Upper lobe of left lung (tissue), 6 donors: ENCODE data around the gene FBXL5. TPM values are rescaled to one million over a fixed set of nuclear protein-coding genes. Genes with fewer than 3 reads are reported as not detected.
A peak's percentile ranks its signal among the peaks of the same experiment; 100 is the strongest.
"Not testable (repeated sequence)": the region's sequence is repeated elsewhere in the genome, so short reads cannot be mapped to it uniquely, and the experiment has no call there.

Source experiments
- ATAC-seq, 2 donors: fragments of 200-7000 bp; cut with Tn5 transposase; one replicate each; pipeline ENCODE4 v1.9.1; 2022; ENCODE audit warnings: mild to moderate bottlenecking in 2 of 2, moderate library complexity in 2 of 2; ENCODE audit not compliant: low FRiP score in 2 of 2
- DNase-seq, 2 donors: peaks; one replicate each; pipeline ENCODE4 v3.0.0-alpha.2; 2019 to 2020
- H3K27ac ChIP-seq, 4 donors: fragments of 200-600 bp; sonication (generic); one replicate each; pipeline ENCODE4 v1.5.1; 2016 to 2019
- H3K27me3 ChIP-seq, 4 donors: fragments of 200-600 bp; sonication (generic); one replicate each; pipeline ENCODE4 v1.5.1; 2017 to 2019
- H3K36me3 ChIP-seq, 4 donors: fragments of 200-600 bp; sonication (generic); one replicate each; pipeline ENCODE4 v1.5.1; 2016 to 2019
- H3K4me1 ChIP-seq, 4 donors: fragments of 200-600 bp; sonication (generic); one replicate each; pipeline ENCODE4 v1.5.1; 2018 to 2019
- H3K4me3 ChIP-seq, 4 donors: fragments of 200-600 bp; sonication (generic); one replicate each; pipeline ENCODE4 v1.5.1; 2017 to 2019; ENCODE audit warnings: mild to moderate bottlenecking in 2 of 4, moderate library complexity in 1 of 4
- H3K9me3 ChIP-seq, 4 donors: fragments of 200-600 bp; sonication (generic); one replicate each; pipeline ENCODE4 v1.5.1; 2018 to 2019
- EP300 ChIP-seq, 4 donors: sonication (generic); formaldehyde crosslinking; IDR thresholded peaks; one replicate each; pipeline ENCODE4 v1.5.1; 2017; ENCODE audit warnings: antibody characterized with exemption in 4 of 4, control low read depth in 2 of 4
- POLR2A ChIP-seq, 4 donors: fragments of 450-650 bp; IDR thresholded peaks; one replicate each; pipeline ENCODE4 v1.5.1; 2016 to 2017; ENCODE audit warnings: antibody characterized with exemption in 4 of 4, mild to moderate bottlenecking in 2 of 4
- POLR2AphosphoS5 ChIP-seq, 2 donors: sonication (generic); formaldehyde crosslinking; IDR thresholded peaks; one replicate each; pipeline ENCODE4 v1.5.1; 2017; ENCODE audit warnings: antibody characterized with exemption in 2 of 2
- whole genome bisulfite sequencing, 2 donors: methylation state at CpG; one replicate each; pipeline ENCODE4 v1.1.5; 2017 to 2018; 5-methylcytosine and 5-hydroxymethylcytosine counted together
- total RNA-seq, 6 donors: library from RNA; depleted of rRNA in 4 of 6; stranded (reverse); fragments of >200 nt in 4 of 6; gene quantifications; one replicate each; pipeline versions ENCODE4 v1.1.0 to v1.2.1, GENCODE V29; 2016 to 2021
- TF ChIP-seq, protein P1 (sequence below), 6 experiments: fragments of 450-650 bp in 4 of 6; fragments of 200-600 bp in 2 of 6; sonication (generic) in 2 of 6; IDR thresholded peaks; one replicate each; pipeline ENCODE4 v1.5.1; 2016 to 2019; ENCODE audit warnings: antibody characterized with exemption in 6 of 6
- donor health status: DM: no; HTN: no; CAD: no; lungs with moderate emphysema.
- donor health status: DM: no; HTN: yes; CAD: no; lungs with severe emphysema.

The FBXL5 gene
- total RNA-seq, 6 donors from 2014 or later: 52.4 to 146 (median 94.9) TPM

- Histone ChIP-seq H3K4me3 (no peak overlapping the region), H3K36me3 (peaks cover 3 to 91% (median 48%) of the 10 kb centered on the region in 4 donors), H3K4me1 (no peaks in the 10 kb centered on the region), H3K27ac (no peak overlapping the region), H3K9me3 (no peaks in the 10 kb centered on the region), H3K27me3 (no peaks in the 10 kb centered on the region)
- TF ChIP-seq POLR2A (IDR thresholded peaks at IDR 0.05) (no peak), EP300 (IDR thresholded peaks at IDR 0.05) (no peak), POLR2AphosphoS5 (IDR thresholded peaks at IDR 0.05) (no peak)
- TF ChIP-seq, protein P1, sequence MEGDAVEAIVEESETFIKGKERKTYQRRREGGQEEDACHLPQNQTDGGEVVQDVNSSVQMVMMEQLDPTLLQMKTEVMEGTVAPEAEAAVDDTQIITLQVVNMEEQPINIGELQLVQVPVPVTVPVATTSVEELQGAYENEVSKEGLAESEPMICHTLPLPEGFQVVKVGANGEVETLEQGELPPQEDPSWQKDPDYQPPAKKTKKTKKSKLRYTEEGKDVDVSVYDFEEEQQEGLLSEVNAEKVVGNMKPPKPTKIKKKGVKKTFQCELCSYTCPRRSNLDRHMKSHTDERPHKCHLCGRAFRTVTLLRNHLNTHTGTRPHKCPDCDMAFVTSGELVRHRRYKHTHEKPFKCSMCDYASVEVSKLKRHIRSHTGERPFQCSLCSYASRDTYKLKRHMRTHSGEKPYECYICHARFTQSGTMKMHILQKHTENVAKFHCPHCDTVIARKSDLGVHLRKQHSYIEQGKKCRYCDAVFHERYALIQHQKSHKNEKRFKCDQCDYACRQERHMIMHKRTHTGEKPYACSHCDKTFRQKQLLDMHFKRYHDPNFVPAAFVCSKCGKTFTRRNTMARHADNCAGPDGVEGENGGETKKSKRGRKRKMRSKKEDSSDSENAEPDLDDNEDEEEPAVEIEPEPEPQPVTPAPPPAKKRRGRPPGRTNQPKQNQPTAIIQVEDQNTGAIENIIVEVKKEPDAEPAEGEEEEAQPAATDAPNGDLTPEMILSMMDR (IDR thresholded peaks at IDR 0.05): no peak
- 80 to 85% methylated on average over 1 of the region's 1 CpG for WGBS, 2 donors
- no peak for ATAC-seq
- no peak for DNase-seq
Observed at GRCh38 chr4:15636818-15637217, 18.3 kb downstream of the FBXL5 start.

DNA sequence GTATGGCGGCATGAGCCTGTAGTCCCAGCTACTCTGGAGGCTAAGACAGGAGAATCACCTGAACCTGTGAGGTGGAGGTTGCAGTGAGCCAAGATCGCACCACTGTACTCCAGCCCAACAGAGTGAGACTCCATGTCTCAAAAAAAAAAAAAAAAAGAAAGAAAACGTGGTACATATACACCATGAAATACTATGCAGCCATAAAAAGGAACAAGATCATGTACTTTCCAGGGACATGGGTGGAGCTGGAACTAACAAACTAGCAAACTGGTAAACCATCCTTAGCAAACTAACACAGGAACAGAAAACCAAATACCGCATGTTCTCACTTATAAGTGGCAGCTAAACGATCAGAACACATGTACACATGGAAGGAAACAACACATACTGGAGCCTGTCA, 37.8 kb downstream of the FBXL5 start:
- H3K4me3 ChIP-seq, H3K27me3 ChIP-seq, ATAC-seq, H3K27ac ChIP-seq, DNase-seq, H3K4me1 ChIP-seq: not testable (repeated sequence)
- Histone ChIP-seq H3K36me3 (peaks cover 0 to 28% (median 0%) of the 10 kb centered on the region in 4 donors), H3K9me3 (peaks cover 0 to 11% (median 7%) of the 10 kb centered on the region in 4 donors)
- WGBS, 2 donors: 96 to 97% methylated on average over 5 of the region's 5 CpGs

- peaks cover 0 to 32% (median 0%) of the 10 kb centered on the region in 4 donors for H3K36me3 ChIP-seq
- not testable (repeated sequence) for H3K27ac ChIP-seq, H3K4me3 ChIP-seq, H3K4me1 ChIP-seq, H3K9me3 ChIP-seq, H3K27me3 ChIP-seq, ATAC-seq
- peak in 1 of 2 donors; percentile 72 for DNase-seq
- 95% methylated on average over 6 of the region's 24 CpGs; no CpG with 5 or more reads in 1 of the 2 donors for WGBS, 2 donors
Observed at GRCh38 chr4:15614891-15615290, 40.3 kb downstream of the FBXL5 start.

- no peak overlapping the region for H3K27ac ChIP-seq
- no peak overlapping the region for H3K4me3 ChIP-seq
- no peak for DNase-seq
- H3K4me1 ChIP-seq: no peaks in the 10 kb centered on the region
- no peaks in the 10 kb centered on the region for H3K9me3 ChIP-seq
- no peaks in the 10 kb centered on the region for H3K27me3 ChIP-seq
- no peak for ATAC-seq
- TF ChIP-seq EP300 (IDR thresholded peaks at IDR 0.05): no peak
- TF ChIP-seq, protein P1 (IDR thresholded peaks at IDR 0.05): no peak
- TF ChIP-seq POLR2A (IDR thresholded peaks at IDR 0.05): no peak
- TF ChIP-seq POLR2AphosphoS5 (IDR thresholded peaks at IDR 0.05): no peak
- H3K36me3 ChIP-seq: peaks cover 0 to 31% (median 0%) of the 10 kb centered on the region in 4 donors
- 97% methylated on average over 2 of the region's 2 CpGs for WGBS, 2 donors
Observed at GRCh38 chr4:15612136-15612535, 43.0 kb downstream of the FBXL5 start.

DNA sequence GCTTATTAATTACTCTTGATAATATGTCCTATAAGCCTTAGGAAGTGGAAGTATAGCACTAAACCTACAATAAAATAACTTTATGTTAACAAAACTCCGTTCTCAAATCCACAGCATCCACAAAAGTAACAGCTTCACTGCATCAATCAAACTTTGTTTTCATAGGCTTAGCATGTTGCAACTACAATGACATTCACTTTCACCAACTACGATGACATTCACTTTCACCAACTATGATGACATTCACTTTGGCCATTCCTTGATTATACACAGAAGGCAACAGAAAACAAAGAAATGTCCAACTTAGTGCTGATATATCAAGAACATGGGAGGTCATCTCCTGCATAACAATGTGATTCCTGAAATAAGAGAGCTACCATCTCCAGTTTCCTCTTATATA, 44.3 kb downstream of the FBXL5 start:
- DNase-seq (no peak), ATAC-seq (no peak)
- peaks cover 0 to 24% (median 0%) of the 10 kb centered on the region in 4 donors for H3K36me3 ChIP-seq
- H3K27me3 ChIP-seq: no peaks in the 10 kb centered on the region
- H3K4me1 ChIP-seq: no peaks in the 10 kb centered on the region
- no peak overlapping the region for H3K27ac ChIP-seq
- TF ChIP-seq EP300 (IDR thresholded peaks at IDR 0.05): no peak
- TF ChIP-seq POLR2A (IDR thresholded peaks at IDR 0.05): no peak
- TF ChIP-seq POLR2AphosphoS5 (IDR thresholded peaks at IDR 0.05): no peak
- TF ChIP-seq, protein P1 (IDR thresholded peaks at IDR 0.05): no peak
- no peak overlapping the region for H3K4me3 ChIP-seq
- H3K9me3 ChIP-seq: no peaks in the 10 kb centered on the region
- WGBS, 2 donors: 76 to 82% methylated on average over 2 of the region's 2 CpGs

DNA sequence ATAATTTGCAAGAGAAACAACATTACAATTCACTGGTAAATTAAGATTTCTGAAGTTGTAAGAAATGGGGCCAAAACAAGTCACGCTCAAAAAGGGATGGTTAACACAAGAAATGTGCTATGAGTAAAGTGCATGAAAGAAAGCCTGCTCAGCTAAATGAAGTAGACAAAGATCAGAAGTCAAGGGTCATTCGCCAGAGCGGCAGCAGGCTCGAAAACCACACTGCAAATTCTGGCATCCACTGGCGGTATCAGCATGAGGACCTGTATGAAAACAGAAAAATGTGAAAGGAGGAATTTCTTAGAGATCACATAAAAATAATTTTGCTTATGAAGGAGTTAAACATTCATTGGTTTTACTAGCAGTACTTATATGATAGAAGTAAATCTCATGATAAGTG, 49.6 kb downstream of the FBXL5 start:
- TF ChIP-seq EP300 (IDR thresholded peaks at IDR 0.05) (no peak), POLR2A (IDR thresholded peaks at IDR 0.05) (no peak), POLR2AphosphoS5 (IDR thresholded peaks at IDR 0.05) (no peak)
- TF ChIP-seq, protein P1 (IDR thresholded peaks at IDR 0.05): no peak
- DNase-seq (no peak), ATAC-seq (no peak)
- WGBS, 2 donors: 92% methylated on average over 5 of the region's 5 CpGs
- no peak overlapping the region for H3K27ac ChIP-seq
- H3K9me3 ChIP-seq: no peaks in the 10 kb centered on the region
- no peaks in the 10 kb centered on the region for H3K4me1 ChIP-seq
- peaks cover 0 to 56% (median 8%) of the 10 kb centered on the region in 4 donors for H3K36me3 ChIP-seq
- H3K4me3 ChIP-seq: no peak overlapping the region
- H3K27me3 ChIP-seq: no peaks in the 10 kb centered on the region
